HG02571 (cell line): ENCODE data around the gene NID1.
"Not testable (repeated sequence)": the region's sequence is repeated elsewhere in the genome, so short reads cannot be mapped to it uniquely, and the experiment has no call there.

Experiments used
- ATAC-seq: cut with Tn5 transposase; IDR thresholded peaks from one replicate; pipeline ENCODE4 v1.9.1; 2021; ENCODE audit warnings: mild to moderate bottlenecking, moderate library complexity; ENCODE audit not compliant: unreplicated experiment

NID1 gene

DNA sequence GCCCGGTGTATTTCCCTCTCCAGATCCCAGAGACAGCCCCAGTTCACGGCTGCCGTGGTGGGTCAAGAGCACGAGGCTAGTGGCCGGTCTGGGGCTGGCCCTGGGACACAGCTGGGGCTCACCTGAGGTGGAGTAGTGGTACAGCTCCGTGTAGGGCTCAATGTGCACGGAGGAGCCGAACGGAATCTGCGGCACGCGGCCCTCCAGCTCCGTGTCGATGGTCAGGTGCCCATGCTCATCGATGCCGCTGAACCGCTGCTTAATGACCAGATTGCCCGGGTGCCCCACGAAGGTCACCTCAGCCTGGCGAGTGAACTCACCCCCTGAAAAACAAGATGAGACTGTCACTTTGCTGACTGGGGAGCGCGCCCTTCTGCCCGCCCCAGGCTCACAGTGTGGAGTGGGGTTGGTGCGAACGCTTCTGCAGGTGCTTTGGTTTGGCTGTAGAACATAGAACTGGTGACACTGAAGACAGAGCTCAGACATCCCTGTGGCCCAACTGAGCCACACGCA is 35.4 kb downstream of the NID1 start:
- ATAC-seq: no peak

DNA sequence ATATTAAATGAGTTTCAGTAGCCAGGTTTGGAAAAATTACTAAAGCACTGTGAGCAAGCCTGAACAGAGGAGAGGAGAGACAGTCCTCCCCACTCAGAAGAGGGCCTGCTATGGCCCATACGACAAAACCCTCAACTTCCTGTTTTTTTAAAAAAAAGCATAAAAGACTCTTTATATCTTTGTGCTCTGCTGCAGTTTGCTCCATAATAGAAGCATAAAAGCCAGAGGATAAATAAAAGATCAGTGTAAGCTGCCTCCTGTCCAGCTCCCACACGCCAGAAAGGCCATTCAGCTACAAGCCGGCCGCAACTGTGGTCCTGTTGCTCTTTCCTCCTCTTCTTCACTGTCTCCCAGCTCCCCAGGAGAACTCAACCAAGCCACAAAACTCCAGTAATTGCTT is 37.8 kb downstream of the NID1 start:
- no peak for ATAC-seq

DNA sequence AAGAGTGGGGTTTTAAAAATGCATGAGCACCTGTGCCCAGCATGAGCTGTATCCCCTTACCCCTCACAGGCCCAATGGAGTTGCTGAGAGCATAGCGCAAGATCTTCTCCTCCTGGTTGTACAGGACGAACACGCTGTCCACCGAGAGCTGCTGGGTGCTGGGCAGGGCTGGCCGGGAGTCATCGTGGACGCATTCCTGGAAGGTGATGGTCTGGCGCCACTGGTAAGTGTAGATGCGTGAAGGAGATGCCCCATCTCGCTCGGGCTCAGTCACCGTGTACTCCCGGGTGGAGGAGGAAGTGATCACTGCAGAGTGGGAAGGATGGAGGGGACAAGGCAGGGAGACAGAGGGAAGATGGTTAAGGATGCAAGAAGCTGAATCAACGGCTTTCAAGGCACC is 39.1 kb downstream of the NID1 start:
- no peak for ATAC-seq

DNA sequence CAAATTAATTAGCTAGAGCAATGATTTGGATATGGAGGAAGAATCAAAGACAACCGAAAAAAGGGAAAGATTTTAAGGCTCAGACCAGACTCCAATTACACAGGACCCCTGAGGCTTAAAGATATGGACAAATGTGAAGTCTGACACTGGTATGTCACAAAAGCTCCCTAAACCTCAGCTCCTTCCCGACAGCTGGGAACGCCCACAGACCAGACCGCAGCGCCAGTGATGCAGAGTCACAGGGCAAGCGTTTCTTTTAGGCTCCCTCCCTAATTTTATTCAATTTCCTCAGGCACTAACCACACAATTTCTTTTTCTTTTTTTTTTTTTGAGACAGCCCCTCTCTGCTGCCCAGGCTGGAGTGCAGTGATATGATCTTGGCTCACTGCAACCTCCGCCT is 40.2 kb downstream of the NID1 start:
- ATAC-seq: no peak

DNA sequence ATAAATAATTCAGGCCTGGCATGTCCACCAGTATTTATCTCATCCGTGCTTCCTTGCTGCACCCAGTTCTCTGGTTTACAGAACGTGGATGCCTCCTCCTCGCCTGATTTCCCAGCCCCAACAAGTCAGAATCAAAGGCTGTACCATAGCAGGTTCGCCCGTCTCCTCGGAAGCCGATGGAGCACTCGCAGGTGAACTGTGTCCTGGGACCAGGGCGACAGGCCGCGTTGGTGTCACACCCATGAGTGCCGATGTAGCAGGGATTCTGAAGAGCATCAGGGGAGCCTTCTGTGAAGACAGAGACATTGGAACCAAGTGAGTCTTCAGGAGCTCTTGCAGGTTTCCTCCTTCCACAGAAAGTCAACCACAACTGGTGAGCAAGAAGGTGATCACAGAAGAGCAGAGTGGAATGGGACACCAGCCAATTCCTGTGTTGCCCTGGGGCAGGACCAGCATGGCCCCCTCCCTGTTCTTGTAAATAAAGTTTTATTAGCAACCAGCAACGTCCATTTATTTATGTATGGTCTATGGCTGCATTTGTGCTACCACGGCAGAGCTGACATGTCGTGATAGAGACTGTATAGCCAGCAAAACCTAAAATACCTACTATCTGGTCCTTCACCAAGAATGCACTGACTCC is 40.8 kb downstream of the NID1 start:
- ATAC-seq: no peak

DNA sequence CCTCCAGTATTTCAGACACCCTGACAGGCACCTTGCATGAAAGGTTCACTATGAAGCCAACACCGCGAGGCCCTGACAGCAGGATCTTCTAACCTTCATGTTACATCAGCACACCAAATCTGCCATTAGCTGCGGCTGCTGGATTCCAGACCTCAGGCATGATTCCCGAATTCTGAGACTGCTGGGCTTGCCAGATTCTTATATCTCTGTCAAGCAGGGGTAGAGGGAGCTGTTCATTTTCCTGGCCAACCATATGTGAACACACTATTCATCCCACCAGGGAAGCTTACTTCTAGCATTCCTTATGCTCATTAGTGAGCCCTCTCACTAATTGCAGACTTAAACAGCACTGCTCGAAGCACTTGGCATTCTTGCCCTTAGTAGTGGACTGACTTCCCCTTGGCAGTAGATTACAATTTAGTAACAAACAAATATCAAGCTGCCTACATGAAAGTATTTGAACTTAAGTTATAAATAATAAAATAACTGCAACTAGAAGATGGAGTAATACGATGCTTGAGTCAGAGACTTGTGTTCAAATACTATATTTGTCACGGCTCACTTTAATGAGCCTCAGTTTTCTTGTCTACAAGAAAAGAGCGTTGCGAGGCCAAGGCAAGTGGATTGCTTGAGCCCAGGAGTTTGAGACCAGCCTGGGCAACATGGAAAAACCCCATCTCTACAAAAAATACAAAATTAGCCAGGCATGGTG is 43.3 kb downstream of the NID1 start:
- no peak for ATAC-seq

DNA sequence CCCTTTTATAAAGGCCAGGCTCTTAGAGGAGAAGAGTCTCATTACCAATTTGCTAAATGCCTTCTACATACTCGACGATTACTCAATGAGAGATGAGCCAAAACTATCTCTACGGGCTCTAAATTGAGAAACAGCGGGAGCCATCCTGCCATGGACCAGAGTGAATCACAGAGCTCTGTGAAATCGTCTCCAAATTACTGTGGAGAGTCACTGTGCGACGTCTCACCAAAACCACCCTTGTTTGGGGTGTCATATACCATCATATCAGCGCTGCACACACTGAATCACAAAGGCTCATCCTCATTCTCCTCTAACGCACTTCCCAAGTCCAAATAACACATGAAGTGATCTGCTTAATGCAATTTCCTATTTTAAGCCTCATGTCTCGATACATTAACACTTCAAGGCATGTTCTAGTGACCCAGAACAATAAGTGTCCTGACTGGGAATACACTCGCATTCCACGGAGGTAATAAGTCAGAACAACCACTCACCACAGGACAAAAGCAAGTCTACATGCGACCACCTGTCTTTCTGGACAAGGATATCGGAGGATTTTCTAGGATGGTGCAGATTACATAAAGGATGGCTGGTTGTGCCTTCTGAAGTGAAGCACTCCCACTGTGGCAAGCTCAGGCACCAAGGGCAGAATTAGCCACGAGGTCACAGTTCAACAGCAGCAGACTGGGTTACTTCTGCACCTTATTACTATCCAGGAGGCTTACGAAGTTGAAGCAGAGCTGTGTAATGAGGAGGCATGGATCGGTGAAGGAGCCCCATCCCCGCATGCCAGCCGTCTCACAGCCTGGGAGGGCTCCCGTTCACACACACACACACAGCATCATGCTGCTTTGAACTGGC is 44.3 kb downstream of the NID1 start:
- ATAC-seq: no peak

DNA sequence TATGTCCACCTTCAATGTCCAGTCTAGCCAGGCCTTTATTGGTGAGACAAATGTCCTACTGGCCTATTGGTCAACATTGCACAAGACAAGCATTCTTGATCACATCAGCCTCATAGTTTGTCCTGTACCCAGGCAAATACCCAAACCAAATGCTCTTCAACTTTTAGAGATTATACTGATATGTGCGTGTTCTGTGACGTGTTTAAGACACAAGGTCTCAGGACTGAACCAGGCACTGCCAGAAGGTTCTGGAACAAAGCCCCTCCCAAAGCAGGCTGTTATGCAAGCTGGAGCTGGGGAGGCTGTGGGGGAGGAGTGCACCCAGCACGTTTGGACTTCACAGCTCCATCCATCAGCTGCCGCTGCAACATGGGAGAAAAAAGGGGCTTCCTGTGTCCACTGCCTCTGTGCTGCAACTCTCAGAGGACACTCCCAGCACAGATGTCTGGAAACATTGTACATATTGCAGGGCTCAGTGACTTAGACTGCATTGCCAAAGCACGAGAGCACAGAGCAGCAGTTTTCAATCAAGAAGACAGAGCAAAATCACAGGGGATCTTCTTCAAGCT is 45.9 kb downstream of the NID1 start:
- no peak for ATAC-seq

DNA sequence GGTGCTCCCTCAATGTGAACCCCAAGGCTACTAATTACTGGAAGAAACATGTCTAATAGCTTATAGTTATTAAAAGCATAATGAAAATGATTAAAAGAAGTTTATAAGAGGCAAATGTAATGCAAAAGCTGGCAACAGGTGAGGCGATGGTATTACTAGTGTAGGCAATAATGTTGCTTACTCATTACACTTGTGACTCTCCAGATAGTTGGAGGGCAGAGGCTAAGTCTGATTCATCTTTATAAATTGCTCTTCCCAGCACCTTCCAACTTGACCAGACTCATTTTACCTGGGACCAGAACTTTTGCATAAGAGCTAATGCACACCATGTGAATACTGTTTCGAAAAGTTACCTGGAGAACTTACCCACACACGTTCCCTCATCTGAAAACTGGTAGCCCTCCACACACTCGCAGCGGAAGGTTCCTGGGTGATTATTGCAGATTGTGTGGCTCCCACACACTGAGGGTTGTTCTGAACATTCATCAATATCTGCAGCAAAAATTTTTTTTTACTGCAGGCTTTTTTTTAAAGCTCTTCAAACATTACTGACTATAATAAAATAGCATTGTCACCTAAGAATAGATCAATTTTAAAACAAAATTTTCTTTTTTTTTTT is 48.0 kb downstream of the NID1 start:
- no peak for ATAC-seq

DNA sequence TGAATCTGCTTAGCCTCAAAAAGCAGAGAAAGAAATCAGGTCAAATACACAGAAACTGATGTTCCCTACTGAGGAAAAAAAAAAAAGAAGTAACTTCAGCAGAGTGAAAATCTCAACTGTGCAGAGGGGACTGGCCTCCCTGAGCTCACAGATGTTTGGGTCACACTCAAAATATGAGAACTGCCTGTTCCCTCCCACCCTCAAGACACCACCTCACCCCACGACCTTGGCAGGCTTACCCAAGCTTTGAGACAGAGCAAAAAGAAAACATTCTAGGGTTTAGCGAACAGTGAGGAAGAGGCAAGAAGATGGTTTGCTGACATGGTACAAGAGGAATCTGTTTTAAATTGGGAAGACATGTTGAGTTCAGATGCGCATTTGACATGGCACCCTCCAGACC is 48.8 kb downstream of the NID1 start:
- no peak for ATAC-seq

DNA sequence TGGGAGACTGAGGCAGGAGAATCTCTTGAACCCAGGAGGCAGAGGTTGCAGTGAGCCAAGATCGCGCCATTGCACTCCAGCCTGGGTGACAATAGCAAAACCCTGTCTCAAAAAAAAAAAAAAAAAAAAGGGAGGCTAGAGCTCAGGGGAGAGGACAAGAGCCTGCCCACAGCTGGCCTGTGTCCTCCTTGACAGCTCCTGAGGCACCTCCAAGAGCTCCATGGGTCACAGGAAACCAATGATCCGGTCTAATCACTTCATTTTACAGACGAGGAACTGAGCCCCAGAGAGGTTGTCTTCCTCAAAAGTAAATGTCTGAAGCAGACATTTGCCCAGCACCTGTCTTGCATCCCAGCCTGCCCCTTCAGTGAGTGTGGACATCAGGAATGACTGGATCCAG is 49.4 kb downstream of the NID1 start:
- ATAC-seq: no peak

DNA sequence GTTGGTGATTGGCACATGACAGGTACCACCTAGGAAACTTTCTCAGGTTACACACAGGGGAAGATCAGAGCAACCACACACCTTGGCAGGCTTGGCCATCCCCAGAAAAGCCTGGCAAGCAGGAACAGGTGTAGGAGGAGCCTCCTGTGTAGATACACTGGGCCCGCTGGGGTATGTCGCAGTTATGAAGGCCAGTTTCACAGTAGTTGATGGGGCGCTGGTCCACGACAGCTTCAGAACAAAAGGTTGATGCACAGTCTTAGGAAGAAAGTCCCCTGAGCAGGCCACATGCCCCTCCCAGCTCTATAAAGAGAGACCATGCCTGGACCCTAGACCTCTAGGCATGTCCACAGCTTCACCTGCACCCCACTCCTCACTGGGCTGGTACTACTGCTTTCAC is 51.6 kb downstream of the NID1 start:
- no peak for ATAC-seq

DNA sequence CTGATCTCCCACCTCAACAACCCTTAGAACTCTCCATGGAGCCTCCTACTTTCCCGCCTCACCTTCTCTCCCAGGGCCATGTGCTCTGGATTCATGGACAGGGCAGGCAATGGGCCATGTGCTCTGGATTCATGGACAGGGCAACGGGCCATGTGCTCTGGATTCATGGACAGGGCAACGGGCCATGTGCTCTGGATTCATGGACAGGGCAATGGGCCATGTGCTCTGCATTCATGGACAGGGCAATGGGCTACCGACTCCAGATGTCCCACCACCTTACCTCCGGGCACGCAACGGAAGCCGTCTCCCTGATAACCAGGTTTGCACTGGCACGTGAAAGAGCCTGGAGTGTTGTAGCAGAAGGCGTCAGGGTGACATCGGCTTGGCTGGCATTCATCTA is 53.2 kb downstream of the NID1 start:
- no peak for ATAC-seq

DNA sequence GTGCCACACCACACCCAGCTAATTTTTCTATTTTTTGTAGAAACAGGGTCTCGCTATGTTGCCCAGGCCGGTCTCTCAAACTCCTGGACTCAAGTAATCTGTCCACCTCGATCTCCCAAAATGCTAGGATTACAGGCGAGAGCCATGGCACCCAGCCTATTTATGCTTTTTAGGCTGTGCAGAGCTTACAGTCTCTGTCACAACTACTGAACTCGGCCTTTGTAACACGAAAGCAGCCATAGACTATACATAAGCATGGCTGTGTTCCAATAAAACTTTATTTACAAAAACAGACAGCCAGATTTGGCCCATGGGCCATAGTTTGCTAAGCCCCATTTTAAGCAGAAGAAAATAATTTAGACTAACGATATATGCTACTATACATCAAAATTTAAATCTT is 54.4 kb downstream of the NID1 start:
- ATAC-seq: no peak

DNA sequence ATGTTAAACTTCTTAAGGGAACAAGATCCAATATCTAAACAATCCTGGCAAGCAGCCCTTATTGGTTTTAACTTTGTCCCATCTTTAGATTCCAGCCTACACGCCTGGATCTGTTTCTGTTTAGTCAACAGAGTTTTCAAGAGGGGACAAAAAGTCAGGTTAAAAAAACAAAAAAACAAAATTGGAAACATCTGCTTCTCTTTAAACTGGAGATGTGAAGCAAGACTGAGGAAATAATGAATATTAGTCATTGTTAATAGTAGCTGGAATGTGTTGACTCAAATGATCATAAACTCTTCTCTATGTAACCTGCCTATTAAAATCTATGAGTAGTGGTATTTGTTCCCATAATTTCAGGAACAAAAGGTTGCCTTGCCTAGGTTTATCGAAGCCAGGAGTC is 55.0 kb downstream of the NID1 start:
- ATAC-seq: no peak

DNA sequence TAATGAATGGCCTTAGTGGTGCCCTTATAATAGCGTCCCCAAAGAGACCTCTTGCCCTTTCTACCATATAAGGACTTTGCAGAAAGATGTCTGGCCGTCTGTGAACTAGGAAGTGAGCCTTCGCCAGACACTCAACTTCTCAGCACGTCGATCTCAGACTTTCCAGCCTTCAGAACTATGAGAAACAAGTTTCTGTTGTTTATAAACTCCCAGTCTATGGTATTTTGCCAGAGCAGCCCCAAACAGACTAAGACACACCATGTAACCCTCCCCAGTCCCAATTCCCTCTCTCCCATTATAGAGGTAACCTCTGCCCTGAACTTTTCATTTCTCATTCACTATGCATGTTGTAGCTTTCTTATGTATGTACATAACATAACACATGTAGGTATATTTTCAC is 55.7 kb downstream of the NID1 start:
- no peak for ATAC-seq

DNA sequence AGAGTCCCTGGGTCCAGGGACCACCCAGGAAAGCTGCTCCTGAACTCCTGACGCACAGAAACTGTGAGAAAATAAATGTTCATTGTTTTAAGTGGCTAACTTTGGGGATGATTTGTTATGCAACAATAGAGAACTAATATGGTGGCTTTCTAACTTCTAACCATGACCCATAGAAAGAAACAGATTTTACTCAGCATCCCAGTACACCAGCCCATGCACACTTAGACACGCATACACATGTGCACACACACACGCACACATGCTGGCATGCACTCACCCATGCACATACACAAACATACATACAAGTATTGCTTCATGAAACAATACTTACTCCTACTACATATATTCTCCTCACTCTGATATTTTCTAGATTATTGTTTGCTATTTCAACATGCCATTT is 57.1 kb downstream of the NID1 start:
- ATAC-seq: no peak

DNA sequence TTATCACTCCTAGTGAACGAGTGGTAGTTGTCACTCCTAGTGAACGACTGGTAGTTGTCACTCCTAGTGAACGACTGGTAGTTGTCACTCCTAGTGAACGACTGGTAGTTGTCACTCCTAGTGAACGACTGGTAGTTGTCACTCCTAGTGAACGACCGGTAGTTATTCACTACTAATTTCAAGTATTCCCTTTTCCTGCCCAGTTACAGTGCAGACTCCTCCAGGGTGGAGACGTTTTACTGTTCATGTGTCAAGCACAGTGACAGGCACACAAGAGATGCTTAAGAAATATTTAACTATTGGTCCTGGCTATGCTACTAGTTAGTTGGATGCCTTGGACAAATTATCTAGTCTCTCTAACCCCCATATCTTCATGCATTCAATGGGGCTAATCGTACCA is 61.8 kb downstream of the NID1 start:
- ATAC-seq: not testable (repeated sequence)

DNA sequence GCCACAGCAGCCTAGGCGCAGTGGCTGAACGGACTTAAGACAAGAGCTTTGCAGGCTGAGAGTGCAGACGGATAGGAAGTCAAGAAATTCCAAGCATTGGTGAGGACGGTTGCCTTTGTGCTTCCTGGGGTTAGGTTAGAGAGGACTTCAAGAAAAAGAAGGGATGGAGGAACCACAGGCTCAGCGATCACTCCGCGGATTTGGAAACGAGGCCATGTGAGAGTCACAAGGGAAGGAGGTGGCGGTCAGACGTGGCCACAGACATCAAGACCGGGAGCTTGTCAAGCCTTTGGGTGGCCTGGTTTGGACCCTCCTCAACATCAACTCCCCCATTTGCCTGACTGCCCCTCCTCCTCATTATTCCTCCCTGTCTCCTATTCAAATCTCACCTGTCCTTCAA is 62.3 kb downstream of the NID1 start:
- ATAC-seq: no peak

DNA sequence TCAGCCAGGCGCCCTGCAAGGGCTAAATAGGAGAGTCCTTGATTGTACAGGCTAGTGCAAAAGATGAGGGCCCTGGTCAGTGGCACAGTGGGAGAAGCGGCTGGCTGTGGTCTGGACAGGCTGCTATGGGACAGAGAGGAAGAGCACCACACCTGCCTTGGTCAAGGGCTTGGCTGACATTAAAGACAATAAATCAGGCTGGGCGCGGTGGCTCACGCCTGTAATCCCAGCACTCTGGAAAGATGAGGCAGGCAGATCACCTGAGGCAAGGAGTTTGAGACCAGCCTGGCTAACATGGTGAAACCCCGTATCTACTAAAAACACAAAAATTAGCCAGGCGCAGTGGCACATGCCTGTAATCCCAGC is 62.9 kb downstream of the NID1 start:
- no peak for ATAC-seq

DNA sequence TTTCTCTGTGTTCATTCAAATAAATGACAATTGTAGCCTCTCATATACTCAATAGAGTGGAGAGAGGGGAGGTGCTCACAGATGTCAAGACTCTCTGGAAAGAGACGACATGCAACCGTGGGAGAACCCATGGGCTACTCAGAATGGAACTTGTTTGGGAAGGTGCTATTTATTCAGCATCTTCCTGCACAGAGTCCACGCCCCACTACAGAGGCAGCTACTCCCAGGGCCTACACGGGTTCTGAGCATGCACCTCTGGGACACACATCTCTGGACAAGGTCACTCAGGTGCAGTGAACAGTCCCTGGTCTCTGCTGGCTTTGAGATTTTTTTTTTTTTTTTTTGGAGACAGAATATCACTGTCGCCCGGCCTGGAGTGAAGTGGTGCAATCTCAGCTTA is 64.1 kb downstream of the NID1 start:
- ATAC-seq: no peak
